ENCODE measurements around the gene KDM7A. TPM values are rescaled to one million over a fixed set of nuclear protein-coding genes. Genes with fewer than 3 reads are reported as not detected.

Gene KDM7A
- total RNA-seq, 1 experiment from 2014 or later, result 5.1 TPM

DNA sequence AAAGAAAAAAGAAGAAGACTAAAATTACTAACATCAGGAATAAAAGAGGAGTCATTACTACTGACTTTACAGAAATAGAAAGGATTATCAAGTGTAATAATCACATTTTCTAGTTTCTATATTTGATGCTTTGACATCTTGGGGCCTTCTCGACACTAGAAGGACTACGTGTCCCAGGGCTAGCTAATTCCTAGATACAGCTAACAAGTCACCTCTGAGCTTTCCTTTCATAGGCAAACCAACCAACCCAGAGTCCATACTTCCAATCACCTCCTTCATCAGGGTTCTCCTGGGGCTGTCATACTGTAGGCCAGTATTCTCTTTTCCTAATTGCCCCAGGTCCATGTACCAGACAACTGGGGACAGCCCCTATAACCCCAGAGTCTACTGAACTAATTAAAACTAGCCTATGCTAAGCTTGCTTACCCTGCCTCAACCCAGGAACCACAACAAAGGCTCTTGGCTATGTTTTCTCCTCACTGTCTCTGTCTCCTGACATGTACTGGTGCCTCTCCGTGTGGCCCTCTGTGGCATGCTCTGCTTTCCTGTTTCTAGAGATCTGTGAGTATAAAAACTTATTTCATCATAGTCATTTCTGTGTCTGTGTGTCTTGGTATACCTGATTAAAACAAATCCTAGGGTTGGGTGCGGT lies 107.4 kb downstream of the KDM7A start:
- H3K4me3 Mint-ChIP-seq (ENCODE audit: unreplicated experiment), result no peak overlapping the region
- Histone ChIP-seq H3K36me3 (ENCODE audit: control insufficient read depth, insufficient read depth, low read length) (no peaks in the 10 kb centered on the region), H3K4me1 (no peaks in the 10 kb centered on the region), H3K9me3 (peaks cover 34% of the 10 kb centered on the region), H3K4me3 (ENCODE audit: low read depth, low read length) (no peak overlapping the region), H3K27me3 (replicated peaks; ENCODE audit: control insufficient read depth, insufficient read depth, low read length) (no peaks in the 10 kb centered on the region)
- no peak overlapping the region for H3K27ac Mint-ChIP-seq (ENCODE audit: unreplicated experiment)
- no peaks in the 10 kb centered on the region for H3K27me3 Mint-ChIP-seq (ENCODE audit: insufficient read depth, unreplicated experiment)
- ChIA-PET CTCF (no interaction called here), POLR2A (no interaction called here)
- intact Hi-C loops (cut with micrococcal nuclease; ENCODE audit: unreplicated experiment), result no loop called here
- no peaks in the 10 kb centered on the region for H3K4me1 Mint-ChIP-seq (ENCODE audit: low read depth, unreplicated experiment)
- no TSS peak for BruUV-seq (replicated peaks)
- H3K9me3 Mint-ChIP-seq (ENCODE audit: unreplicated experiment), result peaks cover 54% of the 10 kb centered on the region
- TF ChIP-seq, protein P1, sequence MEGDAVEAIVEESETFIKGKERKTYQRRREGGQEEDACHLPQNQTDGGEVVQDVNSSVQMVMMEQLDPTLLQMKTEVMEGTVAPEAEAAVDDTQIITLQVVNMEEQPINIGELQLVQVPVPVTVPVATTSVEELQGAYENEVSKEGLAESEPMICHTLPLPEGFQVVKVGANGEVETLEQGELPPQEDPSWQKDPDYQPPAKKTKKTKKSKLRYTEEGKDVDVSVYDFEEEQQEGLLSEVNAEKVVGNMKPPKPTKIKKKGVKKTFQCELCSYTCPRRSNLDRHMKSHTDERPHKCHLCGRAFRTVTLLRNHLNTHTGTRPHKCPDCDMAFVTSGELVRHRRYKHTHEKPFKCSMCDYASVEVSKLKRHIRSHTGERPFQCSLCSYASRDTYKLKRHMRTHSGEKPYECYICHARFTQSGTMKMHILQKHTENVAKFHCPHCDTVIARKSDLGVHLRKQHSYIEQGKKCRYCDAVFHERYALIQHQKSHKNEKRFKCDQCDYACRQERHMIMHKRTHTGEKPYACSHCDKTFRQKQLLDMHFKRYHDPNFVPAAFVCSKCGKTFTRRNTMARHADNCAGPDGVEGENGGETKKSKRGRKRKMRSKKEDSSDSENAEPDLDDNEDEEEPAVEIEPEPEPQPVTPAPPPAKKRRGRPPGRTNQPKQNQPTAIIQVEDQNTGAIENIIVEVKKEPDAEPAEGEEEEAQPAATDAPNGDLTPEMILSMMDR (IDR thresholded peaks at IDR 0.05; ENCODE audit: insufficient read depth in 1 of 2, low read depth in 1 of 2, low read length in 1 of 2, severe bottlenecking in 1 of 2, unreplicated experiment in 1 of 2), result no peak
- DNase-seq, result no peak
- no peaks in the 10 kb centered on the region for H3K36me3 Mint-ChIP-seq (ENCODE audit: insufficient read depth, unreplicated experiment)

DNA sequence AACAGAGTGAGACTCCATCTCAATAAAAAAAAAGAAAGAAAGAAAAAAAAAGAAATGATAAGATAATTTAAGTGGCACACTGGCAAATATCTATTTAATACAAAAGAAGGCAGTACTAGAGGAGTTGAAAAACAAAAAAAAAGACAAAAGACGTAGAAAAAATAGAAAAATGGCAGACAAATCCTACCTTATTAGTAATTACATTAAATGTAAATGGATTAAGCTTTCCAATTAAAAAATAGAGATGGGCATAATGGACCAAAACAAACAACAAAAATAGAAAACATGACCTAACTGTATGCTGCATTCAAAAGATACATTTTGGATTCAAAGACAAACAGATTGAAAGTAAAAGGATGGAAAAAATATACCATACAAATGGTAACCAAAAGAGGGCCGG lies 108.8 kb downstream of the KDM7A start:
- Histone ChIP-seq H3K4me1 (no peaks in the 10 kb centered on the region), H3K36me3 (ENCODE audit: control insufficient read depth, insufficient read depth, low read length) (no peaks in the 10 kb centered on the region), H3K27me3 (replicated peaks; ENCODE audit: control insufficient read depth, insufficient read depth, low read length) (no peaks in the 10 kb centered on the region), H3K4me3 (ENCODE audit: low read depth, low read length) (no peak overlapping the region), H3K9me3 (peaks cover 34% of the 10 kb centered on the region)
- Mint-ChIP-seq H3K36me3 (ENCODE audit: insufficient read depth, unreplicated experiment) (peaks cover 6% of the 10 kb centered on the region), H3K27me3 (ENCODE audit: insufficient read depth, unreplicated experiment) (no peaks in the 10 kb centered on the region), H3K27ac (ENCODE audit: unreplicated experiment) (no peak overlapping the region), H3K4me1 (ENCODE audit: low read depth, unreplicated experiment) (peaks cover 7% of the 10 kb centered on the region), H3K9me3 (ENCODE audit: unreplicated experiment) (peaks cover 54% of the 10 kb centered on the region), H3K4me3 (ENCODE audit: unreplicated experiment) (no peak overlapping the region)
- DNase-seq, result no peak
- no TSS peak for BruUV-seq (replicated peaks)
- ChIA-PET CTCF (no interaction called here), POLR2A (no interaction called here)
- intact Hi-C loops (cut with micrococcal nuclease; ENCODE audit: unreplicated experiment), result no loop called here
- TF ChIP-seq, protein P1 (IDR thresholded peaks at IDR 0.05; ENCODE audit: insufficient read depth in 1 of 2, low read depth in 1 of 2, low read length in 1 of 2, severe bottlenecking in 1 of 2, unreplicated experiment in 1 of 2), result no peak

DNA sequence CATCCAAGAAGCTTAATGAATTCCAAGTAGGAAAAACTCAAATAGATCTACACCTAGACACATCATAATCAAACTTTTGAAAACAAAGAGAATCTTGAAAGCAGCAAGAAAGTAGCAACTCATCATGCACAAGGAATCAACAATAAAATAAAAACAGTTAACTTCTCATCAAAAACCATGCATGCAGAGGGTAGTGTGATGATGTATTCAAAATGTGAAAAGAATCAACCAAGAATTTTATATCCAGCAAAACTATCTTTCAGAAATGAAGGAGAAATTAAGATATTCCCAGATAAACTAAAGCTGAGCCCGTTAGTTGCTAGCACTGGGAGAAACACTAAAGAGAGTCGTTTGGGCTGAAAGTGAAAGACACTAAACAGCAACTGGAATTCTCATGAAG lies 109.7 kb downstream of the KDM7A start:
- BruUV-seq (replicated peaks), result no TSS peak
- CTCF ChIA-PET, result no interaction called here
- intact Hi-C loops (cut with micrococcal nuclease; ENCODE audit: unreplicated experiment), result no loop called here
- no peak overlapping the region for H3K4me3 Mint-ChIP-seq (ENCODE audit: unreplicated experiment)
- H3K27me3 Mint-ChIP-seq (ENCODE audit: insufficient read depth, unreplicated experiment), result no peaks in the 10 kb centered on the region
- POLR2A ChIA-PET, result no interaction called here
- peaks cover 6% of the 10 kb centered on the region for H3K36me3 Mint-ChIP-seq (ENCODE audit: insufficient read depth, unreplicated experiment)
- DNase-seq, result no peak
- Histone ChIP-seq H3K4me1 (no peaks in the 10 kb centered on the region), H3K4me3 (ENCODE audit: low read depth, low read length) (no peak overlapping the region), H3K36me3 (ENCODE audit: control insufficient read depth, insufficient read depth, low read length) (no peaks in the 10 kb centered on the region), H3K9me3 (peaks cover 34% of the 10 kb centered on the region), H3K27me3 (replicated peaks; ENCODE audit: control insufficient read depth, insufficient read depth, low read length) (no peaks in the 10 kb centered on the region)
- H3K4me1 Mint-ChIP-seq (ENCODE audit: low read depth, unreplicated experiment), result peaks cover 7% of the 10 kb centered on the region
- H3K27ac Mint-ChIP-seq (ENCODE audit: unreplicated experiment), result no peak overlapping the region
- H3K9me3 Mint-ChIP-seq (ENCODE audit: unreplicated experiment), result peaks cover 54% of the 10 kb centered on the region
- TF ChIP-seq, protein P1 (IDR thresholded peaks at IDR 0.05; ENCODE audit: insufficient read depth in 1 of 2, low read depth in 1 of 2, low read length in 1 of 2, severe bottlenecking in 1 of 2, unreplicated experiment in 1 of 2), result no peak

Data from Caco-2 (cell line).